Hematopoietic multipotent progenitor cell treated with erythropoietin and hydrocortisone succinate and interleukin-3 and kit ligand, for 8 days (in vitro differentiated cells): Measurements from ENCODE around the gene QRFP.

Experiments
- DNase-seq: peaks from one replicate; pipeline ENCODE4 v3.0.0-alpha.2; 2015

The QRFP gene, protein sequence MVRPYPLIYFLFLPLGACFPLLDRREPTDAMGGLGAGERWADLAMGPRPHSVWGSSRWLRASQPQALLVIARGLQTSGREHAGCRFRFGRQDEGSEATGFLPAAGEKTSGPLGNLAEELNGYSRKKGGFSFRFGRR

DNA sequence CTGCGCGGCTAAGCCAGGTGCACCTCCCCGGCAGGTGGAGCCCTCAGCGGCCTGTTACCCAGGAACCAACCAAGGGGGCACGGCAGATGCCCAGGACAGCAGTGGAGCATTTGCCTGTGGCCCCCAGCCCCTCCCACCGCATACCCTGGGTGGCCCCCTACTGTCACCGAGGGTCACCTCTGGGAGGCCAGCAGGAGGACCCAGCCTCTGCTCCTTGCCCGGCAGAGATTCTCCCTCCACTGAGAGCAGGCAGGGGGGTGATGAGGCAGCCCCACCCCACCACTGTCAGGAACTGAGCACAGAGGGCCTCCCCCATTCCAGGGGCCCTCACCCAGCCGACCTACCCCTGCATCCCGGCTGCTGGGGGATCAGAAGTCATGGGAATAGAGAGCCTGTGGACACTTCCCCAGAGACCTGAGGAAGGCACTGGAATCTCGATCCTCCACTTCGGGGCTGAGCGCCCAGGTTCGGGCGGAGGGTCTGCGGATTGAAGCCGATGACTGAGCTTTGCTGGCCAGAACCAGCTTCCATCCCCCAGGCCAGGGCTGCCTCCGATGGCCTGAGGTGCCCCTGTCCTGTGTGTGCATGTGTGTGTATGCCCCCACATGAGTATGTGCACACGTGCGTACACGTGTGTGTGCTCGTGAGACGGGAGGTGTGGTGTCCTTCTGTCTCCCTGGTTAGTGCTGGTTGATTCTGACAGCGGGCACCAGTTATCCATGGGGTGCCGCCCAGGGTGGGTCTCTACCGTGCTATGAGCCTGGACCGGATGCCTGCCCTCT, at the start of gene QRFP:
QRFP (minus strand) TSS at position 580 of the 782 bp plus-strand sequence. CDS start 2,974 bp downstream, outside the sequence.
- DNase-seq: no peak

DNA sequence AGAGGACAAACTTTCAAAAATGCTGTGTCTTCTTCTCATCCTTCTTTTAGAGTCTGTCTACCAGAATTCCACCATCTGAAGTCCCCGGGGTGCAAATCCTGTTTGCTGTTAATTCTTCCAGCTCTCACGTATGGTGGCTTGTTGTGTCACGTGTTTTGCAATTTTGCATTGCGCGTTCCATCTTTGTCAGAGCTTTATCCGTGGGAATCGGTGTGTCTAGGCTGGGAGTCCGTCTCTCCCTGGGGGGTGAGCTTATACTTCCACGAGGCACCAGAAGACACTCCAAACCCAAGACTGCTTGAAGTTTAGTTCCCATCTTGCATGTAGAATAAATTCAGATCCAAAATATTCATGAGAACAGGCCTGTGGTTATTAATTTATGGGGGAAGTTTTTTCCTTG, 48.6 kb upstream of the QRFP start:
- no peak for DNase-seq

DNA sequence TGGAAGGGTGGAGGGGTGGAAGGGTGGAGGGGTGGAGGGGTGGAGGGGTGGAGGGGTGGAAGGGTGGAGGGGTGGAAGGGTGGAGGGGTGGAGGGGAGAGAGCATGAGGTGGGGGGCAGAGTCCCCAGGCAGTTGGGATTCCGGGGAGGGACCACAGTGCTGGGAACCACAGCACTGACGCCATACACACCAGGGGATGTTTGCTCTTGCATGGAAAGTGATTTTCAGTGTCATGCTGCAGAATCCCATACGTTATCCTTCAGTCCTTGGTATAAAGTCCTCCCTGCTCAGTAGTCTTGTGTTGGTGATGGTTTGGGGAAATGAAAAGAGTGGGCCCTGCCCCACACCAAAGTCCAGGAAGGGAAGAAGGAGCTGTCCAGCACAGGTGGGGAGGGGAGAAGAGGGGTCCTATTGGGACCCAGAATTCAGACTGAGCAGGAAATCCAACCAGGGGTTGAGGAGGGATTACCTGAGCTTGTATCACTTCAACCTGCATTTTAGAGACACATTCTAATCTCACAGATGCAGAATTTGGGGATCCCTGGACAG, 48.0 kb upstream of the QRFP start:
- DNase-seq: no peak

DNA sequence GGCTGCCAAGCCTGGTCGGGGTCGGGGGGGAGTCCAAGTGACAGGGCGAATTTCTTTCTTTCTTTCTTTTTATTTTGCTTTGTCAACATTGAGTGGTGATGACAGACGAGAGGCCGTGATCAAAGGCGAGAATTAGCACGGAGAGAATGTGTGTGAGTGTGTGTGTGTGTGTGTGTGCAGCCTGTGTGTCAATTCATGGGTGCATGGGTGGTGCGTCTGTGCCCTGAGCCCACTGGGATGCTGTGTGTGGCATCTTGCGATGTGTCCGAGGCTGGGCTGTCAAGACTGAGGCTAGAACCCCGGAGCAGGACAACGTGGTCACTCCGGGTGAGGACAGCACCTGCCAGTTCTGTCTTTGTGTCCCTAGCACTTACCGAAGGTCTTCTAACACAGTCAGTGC, 47.2 kb upstream of the QRFP start:
- no peak for DNase-seq

DNA sequence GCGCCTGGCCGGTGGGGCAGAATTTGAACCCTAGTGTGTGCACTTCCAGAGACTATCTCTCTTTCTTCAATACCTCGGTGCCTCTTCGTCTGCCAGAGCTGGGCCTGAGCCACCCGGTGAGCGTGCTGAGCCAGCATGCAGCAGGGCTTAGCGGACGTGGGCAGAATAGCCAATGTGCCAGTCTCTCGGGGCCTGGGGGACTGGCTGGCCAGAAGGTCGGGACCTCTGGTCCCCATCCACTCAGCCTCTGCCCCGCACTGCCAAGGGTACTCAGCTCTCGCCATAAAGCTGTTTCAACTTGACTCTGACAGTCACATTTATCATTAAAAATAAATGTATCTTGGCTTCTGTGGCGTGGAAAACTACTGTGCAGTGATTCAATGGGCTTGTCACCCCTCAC, 46.6 kb upstream of the QRFP start:
- no peak for DNase-seq

DNA sequence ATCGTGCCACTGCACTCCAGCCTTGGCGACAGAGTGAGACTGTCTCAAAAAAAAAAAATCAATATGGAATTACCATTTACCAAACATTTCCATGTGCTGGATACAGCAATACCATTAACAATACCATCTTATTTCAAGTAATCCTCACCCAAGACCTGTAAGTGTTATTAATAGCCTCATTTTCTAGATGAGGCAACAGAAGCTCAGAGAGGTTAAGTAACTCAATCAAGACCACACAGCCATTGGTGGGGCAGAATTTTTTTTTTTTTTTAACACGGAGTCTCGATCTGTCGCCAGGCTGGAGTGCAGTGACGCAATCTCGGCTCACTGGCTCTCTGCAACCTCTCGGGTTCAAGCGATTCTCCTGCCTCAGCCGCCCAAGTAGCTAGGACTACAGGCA, 46.1 kb upstream of the QRFP start:
- DNase-seq: no peak

DNA sequence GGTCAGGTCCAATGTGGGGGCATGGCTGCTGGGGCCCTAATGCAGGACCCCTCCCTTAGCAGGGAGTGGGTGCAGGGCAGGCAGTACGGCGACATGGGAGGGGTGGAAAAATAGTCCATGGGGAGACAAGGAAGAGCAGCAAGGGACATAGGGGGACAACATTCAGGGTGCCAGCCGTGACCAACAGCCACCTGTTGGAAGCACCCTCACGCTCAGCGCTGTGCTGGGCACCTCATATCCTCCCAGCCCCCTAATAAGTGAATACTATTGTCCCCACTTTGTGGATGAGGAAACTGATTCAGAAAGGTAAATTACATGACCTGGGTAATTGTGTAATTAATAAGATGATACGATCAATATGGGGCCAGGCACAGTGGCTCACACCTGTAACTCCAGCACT, 45.5 kb upstream of the QRFP start:
- no peak for DNase-seq

DNA sequence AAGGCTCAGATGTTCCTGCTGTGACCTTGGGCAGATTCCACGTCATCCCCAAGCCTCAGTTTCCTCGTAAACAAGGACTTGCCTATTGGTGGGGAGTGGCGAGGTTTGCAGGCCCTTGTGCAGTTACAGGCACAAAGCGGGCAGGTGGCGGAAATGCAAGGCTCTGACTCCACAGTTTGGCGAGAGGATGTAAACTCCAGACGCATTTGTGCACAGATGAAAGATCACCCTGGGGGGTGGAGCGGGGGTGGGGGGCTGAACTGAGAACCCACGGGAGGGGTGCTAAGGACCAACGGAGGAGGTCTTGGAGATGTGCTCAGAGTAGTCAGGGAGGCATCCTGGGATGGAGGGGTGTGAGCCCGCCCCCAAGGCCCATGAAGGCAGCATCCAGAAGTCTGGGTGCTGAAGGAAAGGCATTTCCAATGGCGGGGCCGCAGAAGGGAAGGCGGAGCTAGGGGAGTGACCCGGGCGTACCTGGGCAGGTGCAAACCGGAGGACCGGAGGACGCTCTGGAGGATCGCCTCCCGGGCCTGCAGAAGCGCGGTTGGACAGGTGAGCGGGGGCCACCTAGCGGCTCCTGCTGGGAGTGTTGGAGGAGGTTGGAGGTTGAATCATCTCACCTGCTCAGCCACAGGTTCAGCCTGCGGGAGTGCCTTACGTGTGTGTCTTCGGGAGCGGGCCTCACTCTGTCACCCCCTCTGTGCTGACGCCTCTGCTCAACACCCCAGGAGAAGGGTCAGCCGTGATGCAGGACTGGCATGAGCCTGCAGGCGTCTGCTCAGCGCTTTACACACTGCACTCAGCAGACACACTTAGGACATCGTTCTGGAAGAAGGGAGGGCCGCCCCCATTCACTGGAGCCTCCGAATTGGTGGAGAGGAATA, 44.3 kb upstream of the QRFP start:
- peak; percentile 46 for DNase-seq

DNA sequence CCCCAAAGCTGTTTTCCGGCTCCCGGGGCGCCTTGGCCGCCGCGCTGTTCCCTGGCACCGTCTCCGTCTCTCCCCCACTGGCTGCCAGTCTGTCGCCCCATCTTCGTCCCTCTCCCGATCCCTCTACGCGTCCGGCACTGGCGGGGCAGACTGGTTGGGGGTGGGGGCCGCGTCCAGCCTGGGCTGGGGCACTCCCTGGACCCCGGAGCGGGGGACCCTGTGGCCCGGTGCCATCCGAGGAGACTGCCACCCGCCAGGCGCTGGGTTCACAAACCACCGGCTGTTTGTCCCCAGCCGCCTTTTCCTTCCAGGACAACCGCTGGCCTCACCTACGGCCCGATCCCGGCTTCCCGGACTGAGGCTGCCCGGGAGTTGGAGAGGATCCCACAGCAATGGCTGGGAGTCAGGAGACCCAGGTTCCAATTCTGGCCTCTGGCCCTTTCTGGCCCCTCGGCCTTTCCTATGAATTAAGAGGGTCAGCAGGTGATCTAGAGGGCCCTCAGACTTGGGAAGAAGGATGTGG, 43.5 kb upstream of the QRFP start:
- DNase-seq: no peak

DNA sequence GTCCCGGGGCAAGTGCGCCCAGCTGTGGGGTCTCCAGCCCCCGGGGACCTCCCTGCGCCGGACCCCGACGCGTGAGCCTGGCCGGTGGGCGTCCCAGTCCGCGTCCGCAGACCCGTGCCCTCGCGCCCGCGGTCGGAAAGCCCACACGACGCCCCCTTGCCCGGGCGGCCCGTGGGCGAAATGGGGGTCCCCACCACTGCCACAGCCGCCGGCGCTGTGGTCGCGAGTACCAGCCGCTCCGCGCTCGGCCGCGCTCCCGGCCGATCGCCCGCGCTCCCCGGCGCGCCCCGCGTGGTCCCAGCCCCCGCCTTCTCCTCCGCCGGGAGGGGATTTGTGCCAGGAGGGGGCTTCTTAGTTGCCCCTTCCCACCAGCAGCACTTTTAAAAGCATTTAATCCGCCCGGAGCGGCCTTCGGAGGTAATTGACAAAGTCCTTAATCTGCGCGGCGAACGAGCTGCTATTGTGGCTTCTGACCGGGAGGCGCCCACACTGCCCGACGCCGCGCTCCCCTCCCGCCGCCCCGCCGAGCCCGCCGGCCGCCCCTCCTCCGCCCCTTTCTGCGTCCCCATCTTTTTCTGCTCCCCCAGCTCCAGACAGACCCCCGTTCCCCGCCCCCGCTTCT, 42.9 kb upstream of the QRFP start:
- no peak for DNase-seq

DNA sequence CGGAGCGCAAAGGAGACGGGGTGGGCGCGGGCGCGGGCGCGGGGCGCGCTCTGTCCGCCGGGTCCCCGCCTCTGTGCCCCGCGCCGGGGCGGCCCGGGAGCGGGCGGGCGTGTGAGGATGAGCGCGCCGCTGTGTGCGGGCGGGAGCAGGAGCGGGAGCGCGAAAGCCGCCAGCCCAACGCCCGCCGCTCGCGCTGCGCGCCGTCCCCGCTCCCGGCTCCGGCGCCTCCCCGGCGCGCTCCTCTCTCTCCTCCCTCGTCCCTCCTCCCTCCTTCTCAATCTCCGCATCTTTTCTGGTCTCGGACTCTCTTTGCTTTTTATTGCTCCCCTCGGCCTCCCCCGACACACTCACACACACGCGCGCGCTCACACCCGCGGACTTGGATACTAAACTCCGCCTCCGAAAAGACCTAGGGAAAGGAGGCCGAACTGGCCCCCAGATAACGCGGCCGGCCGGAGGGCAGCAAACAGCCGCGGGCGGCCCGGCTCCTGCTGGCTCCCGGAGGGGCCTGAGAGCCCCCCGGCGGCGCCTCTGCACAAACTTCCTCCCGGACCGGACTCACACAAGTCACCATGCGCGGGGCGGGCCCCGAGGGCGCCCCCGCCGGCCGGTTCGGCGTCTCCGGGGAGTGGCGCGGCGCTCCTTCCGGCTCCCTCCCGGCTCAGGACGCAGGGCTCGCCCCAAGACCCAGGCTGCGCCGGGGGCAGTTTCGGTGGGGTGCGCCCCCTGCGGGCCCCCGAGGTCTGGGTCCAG, 42.2 kb upstream of the QRFP start, which contains the start of gene FIBCD1:
FIBCD1 (minus strand) TSS at position 596 of the 753 bp plus-strand sequence. CDS start 640 bp downstream, outside the sequence.
- DNase-seq: peak; percentile 10

DNA sequence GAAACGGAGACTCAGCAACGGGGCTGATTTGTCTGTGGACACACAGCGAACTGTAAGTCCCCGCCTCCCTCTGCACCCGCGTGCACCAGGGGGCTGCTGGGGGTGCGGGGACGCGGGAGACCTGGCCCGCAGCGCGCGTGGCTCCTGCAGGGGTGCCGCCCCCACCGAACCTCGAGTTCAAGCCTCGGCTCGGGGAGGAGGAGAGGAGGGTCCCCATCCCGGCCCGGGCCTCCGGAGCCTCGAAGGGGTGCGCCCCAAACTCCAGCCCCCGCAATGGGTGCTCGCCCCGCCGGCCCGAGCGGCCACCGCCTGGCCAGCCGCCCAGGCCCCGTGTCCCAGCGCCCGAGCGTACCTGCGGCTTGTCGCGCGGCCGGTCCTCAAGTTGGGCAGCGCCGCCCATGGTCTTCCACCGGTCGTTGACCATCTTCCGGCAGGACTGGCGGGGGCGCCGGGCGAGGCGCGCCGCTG, 41.6 kb upstream of the QRFP start:
- no peak for DNase-seq

DNA sequence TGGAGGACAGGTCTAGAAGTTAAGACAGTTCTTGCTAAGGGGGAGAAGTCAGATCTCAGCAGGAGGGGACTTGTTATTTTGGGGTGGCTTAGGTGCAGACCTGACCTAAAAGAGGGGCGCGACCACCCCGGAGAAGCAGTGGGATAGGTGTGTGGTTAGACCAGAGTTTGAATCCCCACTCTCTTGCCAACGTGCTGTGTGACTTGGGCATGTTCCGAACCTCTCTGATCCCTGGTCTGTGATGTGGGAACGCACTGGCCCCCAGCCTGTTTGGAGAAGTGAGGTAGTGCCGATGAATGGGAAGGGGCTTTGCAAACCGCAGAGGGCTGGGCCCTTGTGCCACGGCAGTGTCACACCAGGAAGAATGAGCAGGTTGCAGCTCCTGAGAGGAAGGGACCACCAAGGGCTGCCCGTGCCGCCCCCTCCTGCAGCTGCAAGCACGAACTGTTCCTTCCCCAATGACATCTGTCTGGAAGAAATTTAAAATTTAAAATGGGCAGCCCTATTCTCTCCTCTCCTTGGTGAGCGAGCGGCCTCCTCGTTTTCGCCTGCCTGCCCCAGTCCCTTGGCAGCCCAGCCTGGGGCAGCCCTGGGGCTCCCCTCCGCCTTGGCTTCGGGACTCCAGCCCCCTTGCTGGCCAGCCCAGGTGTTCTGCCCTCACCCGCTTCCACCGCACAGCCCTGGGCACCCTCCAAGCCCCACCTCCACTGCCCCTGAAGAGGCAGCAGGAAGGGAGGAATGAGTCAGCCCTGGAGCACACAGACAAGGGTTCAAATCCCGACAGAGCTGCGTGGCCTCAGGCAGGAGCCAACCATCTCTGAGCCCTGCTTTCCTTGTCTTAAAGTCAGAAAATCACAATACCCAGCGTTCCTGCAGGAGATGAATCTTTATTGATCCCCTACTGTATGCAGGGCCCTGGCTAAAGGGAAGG, 40.8 kb upstream of the QRFP start:
- DNase-seq: no peak

DNA sequence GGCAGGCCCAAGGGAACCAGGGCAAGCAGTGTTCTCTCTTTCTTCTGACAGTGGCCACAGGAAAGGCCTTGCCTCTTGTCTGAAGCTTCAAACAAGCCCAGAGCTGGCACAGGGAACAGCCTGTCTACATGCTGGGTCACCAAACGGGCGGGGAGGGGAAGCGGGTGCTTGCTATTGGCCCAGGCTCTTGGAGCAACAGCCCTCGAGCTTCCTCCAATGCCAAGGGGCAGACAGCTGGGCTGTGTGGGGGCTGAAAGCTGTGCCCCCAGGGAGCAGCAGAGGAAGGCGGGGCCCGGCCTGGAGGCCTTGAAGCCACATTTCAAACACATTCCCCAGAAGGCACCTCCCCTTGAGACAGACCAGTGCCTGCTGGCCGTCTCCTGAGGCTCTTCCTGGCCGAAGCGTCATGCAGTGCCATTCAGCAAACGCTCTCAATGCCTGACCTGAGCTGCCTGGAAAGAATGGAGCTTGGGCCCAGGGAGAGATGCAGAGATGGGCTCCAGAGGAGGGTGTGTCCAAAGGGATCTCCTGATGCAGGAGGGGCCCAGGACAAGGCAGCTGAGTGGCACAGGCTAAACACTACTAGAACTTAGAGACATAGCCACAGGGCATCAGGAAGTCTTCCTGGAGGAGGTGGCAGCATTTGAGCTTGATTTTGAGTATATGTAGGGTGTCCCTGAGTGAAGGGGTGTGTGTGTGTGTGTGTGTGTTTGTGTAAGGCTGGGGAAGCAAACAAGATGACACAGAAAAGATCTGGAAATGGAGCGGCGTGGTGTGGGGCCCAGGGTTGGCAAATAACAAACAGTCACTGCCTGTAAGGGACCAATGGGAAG, 39.9 kb upstream of the QRFP start:
- no peak for DNase-seq

DNA sequence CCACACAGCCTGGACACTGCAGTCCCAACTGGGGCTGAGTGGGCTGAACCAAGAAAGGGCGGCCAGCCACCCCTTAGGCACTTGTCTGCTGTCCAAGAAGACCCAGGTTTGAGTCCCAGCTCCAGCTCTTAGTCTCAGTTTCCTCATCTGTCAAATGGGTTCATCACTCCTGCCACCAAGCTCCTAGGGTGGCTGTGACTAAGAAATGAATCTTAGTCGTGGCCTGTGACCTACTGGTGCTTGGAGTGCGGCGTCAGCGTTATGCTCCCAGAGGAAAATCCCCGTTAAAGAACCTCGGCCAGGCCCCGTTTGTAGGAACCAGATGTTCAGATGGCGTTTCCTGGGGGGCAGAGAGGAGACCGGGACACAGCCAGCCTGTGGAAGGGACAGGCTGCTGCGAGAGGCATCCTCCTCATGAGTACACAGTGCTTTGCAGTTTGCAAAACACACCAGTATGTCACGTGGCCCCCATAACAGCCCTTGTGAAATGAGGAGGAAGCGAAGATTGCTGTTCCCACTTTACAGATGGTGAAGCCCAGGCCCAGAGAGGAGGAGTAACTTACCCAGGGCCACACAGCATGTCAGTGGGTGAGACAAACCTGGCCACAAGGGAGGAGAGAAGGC, 39.1 kb upstream of the QRFP start:
- DNase-seq: no peak

DNA sequence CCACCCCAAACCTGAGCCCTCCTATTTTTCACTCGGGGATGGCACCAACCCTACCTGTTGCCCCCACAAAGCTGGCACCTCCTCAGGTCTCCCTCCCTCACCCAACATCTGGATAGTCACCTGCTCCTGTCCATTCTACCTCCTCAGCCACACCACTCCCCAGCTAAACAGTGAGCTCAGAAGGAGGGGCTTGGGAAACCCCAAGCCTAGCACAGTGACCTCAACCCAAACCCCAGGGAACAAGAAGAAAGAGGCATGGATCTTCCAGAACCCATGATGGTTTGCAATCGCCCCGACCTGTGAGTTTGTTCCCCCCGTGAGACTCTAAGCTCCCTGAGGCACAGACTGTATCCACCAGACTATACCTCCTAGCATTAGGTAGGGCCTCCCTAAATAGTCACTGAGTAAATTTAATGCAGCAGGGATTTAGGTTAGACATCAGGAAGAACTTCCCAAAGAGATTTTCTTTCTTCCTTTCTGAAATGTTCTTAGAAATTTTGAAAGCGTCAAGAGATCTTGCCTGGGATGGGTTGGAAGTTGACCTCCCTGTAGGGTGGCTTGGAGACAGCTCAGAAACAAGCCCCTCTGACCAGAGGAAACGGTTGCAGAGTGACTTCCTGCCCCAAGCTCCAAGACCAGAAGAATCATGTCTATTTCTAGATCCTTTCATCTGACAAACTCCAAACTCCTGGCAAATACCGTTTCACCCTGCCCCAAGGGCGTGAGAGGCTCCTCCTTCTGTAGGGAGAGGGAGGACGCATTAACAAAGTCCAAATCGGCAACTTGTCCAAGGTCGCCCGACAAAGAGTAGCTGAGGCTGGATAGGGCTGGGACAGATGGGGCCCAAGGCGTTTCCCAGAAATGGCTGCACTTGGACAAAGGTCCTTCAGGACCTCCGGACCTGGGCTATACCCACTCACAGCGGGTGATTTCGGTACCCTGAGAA, 38.4 kb upstream of the QRFP start:
- no peak for DNase-seq

DNA sequence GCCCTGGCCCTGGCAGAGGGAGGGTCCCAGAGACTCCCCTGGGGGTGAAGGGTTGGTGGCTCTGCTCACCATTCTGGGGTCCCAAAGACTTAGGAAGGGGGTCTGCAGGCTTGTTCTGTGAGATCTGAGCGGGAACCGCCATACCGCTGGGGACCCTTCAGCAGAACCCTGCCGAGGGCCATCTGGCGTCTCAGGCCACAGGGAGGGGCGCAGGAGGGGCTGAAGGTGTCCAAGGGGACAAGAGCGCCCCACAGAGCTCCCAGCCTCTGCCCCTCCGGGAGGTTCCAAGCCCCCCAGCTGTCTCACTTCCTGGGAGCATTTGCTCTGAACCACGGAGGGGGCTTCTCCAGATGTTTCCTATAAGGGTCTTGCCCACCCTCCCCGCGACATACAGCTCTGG, 37.6 kb upstream of the QRFP start:
- no peak for DNase-seq
